Measurements from ENCODE around the gene NCF2. TPM values are rescaled to one million over a fixed set of nuclear protein-coding genes. Genes with fewer than 3 reads are reported as not detected.

NCF2 gene
- total RNA-seq, 3 donors from 2014 or later (not counting 1 experiment from before 2014, with no cell fraction given), result 10.4 to 21.7 (median 14.8) TPM

GRCh38 chr1:183604038-183604808, 14.0 kb upstream of the NCF2 start:
- no peaks in the 10 kb centered on the region for H3K36me3 ChIP-seq (ENCODE audit: control insufficient read depth, insufficient read depth, low read length)
- no peaks in the 10 kb centered on the region for H3K9me3 ChIP-seq (ENCODE audit: control insufficient read depth, insufficient read depth, low read length)
- DNase-seq, result no peak
- H3K27me3 ChIP-seq (ENCODE audit: control insufficient read depth, insufficient read depth, low read length), result no peaks in the 10 kb centered on the region
- ATAC-seq, result peak; percentile 49 to 89 (median 55)
- WGBS (ENCODE audit: insufficient coverage), result 56% methylated on average over 10 of the region's 10 CpGs
- Mint-ChIP-seq H3K9me3 (no peaks in the 10 kb centered on the region), H3K27ac (peak overlapping the region; percentile 43 to 55), H3K27me3 (ENCODE audit: low read depth in 2 of 2) (no peaks in the 10 kb centered on the region), H3K36me3 (no peaks in the 10 kb centered on the region), H3K4me3 (peak overlapping the region; percentile 62), H3K4me1 (peaks cover 11 to 19% of the 10 kb centered on the region in 2 donors)
- no peak overlapping the region for H3K4me3 ChIP-seq (ENCODE audit: low read length)
- TF ChIP-seq, protein P1, sequence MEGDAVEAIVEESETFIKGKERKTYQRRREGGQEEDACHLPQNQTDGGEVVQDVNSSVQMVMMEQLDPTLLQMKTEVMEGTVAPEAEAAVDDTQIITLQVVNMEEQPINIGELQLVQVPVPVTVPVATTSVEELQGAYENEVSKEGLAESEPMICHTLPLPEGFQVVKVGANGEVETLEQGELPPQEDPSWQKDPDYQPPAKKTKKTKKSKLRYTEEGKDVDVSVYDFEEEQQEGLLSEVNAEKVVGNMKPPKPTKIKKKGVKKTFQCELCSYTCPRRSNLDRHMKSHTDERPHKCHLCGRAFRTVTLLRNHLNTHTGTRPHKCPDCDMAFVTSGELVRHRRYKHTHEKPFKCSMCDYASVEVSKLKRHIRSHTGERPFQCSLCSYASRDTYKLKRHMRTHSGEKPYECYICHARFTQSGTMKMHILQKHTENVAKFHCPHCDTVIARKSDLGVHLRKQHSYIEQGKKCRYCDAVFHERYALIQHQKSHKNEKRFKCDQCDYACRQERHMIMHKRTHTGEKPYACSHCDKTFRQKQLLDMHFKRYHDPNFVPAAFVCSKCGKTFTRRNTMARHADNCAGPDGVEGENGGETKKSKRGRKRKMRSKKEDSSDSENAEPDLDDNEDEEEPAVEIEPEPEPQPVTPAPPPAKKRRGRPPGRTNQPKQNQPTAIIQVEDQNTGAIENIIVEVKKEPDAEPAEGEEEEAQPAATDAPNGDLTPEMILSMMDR (IDR thresholded peaks at IDR 0.05), result no peak
- peaks cover 15% of the 10 kb centered on the region for H3K4me1 ChIP-seq (ENCODE audit: control insufficient read depth, insufficient read depth, low read length)
- peak overlapping the region; percentile 2 for H3K27ac ChIP-seq (ENCODE audit: low read length)
- intact Hi-C loops (cut with micrococcal nuclease), result no loop called here

GRCh38 chr1:183602510-183602909, 12.3 kb upstream of the NCF2 start:
- Histone ChIP-seq H3K27ac (ENCODE audit: low read length) (no peak overlapping the region), H3K36me3 (ENCODE audit: control insufficient read depth, insufficient read depth, low read length) (no peaks in the 10 kb centered on the region), H3K9me3 (ENCODE audit: control insufficient read depth, insufficient read depth, low read length) (no peaks in the 10 kb centered on the region), H3K4me1 (ENCODE audit: control insufficient read depth, insufficient read depth, low read length) (peaks cover 15% of the 10 kb centered on the region), H3K27me3 (ENCODE audit: control insufficient read depth, insufficient read depth, low read length) (no peaks in the 10 kb centered on the region), H3K4me3 (ENCODE audit: low read length) (no peak overlapping the region)
- Mint-ChIP-seq H3K27ac (no peak overlapping the region), H3K4me3 (no peak overlapping the region), H3K4me1 (peaks cover 19 to 27% of the 10 kb centered on the region in 2 donors), H3K27me3 (ENCODE audit: low read depth in 2 of 2) (no peaks in the 10 kb centered on the region), H3K36me3 (no peaks in the 10 kb centered on the region), H3K9me3 (no peaks in the 10 kb centered on the region)
- no peak for ATAC-seq
- TF ChIP-seq, protein P1 (IDR thresholded peaks at IDR 0.05), result no peak
- 96% methylated on average over 1 of the region's 1 CpG for WGBS (ENCODE audit: insufficient coverage)
- intact Hi-C loops (cut with micrococcal nuclease), result no loop called here
- DNase-seq, result no peak

DNA sequence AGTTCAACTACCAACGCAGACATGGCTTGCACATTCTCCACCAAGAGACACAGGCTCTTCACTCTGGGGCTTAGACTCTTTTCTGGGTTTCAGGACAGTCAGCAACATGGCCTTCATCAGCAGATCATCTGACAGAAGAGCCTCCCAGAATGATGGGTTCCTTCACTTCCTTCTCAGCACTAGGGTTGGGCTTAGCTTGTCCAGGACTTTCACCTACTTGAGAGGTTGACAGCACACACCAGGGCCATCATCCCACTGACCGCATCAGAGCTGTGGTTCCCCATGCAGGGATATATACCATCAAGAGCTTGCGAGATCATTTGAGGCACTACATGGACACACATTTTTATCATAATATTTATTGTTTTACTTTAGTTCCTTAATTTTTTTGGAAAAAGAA, 10.4 kb upstream of the NCF2 start:
- H3K36me3 Mint-ChIP-seq, result no peaks in the 10 kb centered on the region
- H3K27me3 ChIP-seq (ENCODE audit: control insufficient read depth, insufficient read depth, low read length), result no peaks in the 10 kb centered on the region
- TF ChIP-seq, protein P1 (IDR thresholded peaks at IDR 0.05), result no peak
- peaks cover 15% of the 10 kb centered on the region for H3K4me1 ChIP-seq (ENCODE audit: control insufficient read depth, insufficient read depth, low read length)
- no peaks in the 10 kb centered on the region for H3K27me3 Mint-ChIP-seq (ENCODE audit: low read depth in 2 of 2)
- WGBS (ENCODE audit: insufficient coverage), result 93% methylated on average over 3 of the region's 3 CpGs
- ATAC-seq, result no peak
- no peak overlapping the region for H3K27ac Mint-ChIP-seq
- no peak for DNase-seq
- intact Hi-C loops (cut with micrococcal nuclease), result no loop called here
- no peaks in the 10 kb centered on the region for H3K36me3 ChIP-seq (ENCODE audit: control insufficient read depth, insufficient read depth, low read length)
- H3K9me3 Mint-ChIP-seq, result no peaks in the 10 kb centered on the region
- H3K4me1 Mint-ChIP-seq, result peaks cover 19 to 27% of the 10 kb centered on the region in 2 donors
- no peak overlapping the region for H3K4me3 ChIP-seq (ENCODE audit: low read length)
- no peaks in the 10 kb centered on the region for H3K9me3 ChIP-seq (ENCODE audit: control insufficient read depth, insufficient read depth, low read length)
- no peak overlapping the region for H3K4me3 Mint-ChIP-seq
- no peak overlapping the region for H3K27ac ChIP-seq (ENCODE audit: low read length)
